Mesothelial cell of epicardium (in vitro differentiated cells): ENCODE results near the gene GPR146. TPM values are rescaled to one million over a fixed set of nuclear protein-coding genes. Genes with fewer than 3 reads are reported as not detected.

Experiments used
- DNase-seq, 2 experiments: peaks; one replicate each; pipeline ENCODE4 v3.0.0; 2021; ENCODE audit warnings: low spot score in 2 of 2; ENCODE audit not compliant: unreplicated experiment in 2 of 2
- H3K27ac Mint-ChIP-seq: 2 replicates; pipeline ENCODE4 v1.8.0; 2021; ENCODE audit warnings: mixed read lengths
- H3K27me3 Mint-ChIP-seq: 2 replicates; pipeline ENCODE4 v1.8.0; 2021; ENCODE audit warnings: low read depth, mixed read lengths
- H3K36me3 Mint-ChIP-seq: 2 replicates; pipeline ENCODE4 v1.8.0; 2021; ENCODE audit warnings: mixed read lengths
- H3K4me1 Mint-ChIP-seq: 2 replicates; pipeline ENCODE4 v1.8.0; 2021; ENCODE audit warnings: mixed read lengths
- H3K4me3 Mint-ChIP-seq: 2 replicates; pipeline ENCODE4 v1.8.0; 2021; ENCODE audit warnings: mild to moderate bottlenecking, moderate library complexity, mixed read lengths
- H3K9me3 Mint-ChIP-seq: 2 replicates; pipeline ENCODE4 v1.8.0; 2021; ENCODE audit warnings: mixed read lengths
- CTCF ChIP-seq: fragments of 200-600 bp; sonication (generic); IDR thresholded peaks from one replicate; pipeline ENCODE4 v1.5.0; 2021; ENCODE audit warnings: antibody characterized with exemption; ENCODE audit not compliant: unreplicated experiment
- total RNA-seq: library from RNA; stranded (reverse); gene quantifications from 3 replicates; pipeline ENCODE4 v1.2.1, GENCODE V29; 2021

GPR146 gene
- total RNA-seq, 1 donor from 2014 or later, result 1.0 TPM

DNA sequence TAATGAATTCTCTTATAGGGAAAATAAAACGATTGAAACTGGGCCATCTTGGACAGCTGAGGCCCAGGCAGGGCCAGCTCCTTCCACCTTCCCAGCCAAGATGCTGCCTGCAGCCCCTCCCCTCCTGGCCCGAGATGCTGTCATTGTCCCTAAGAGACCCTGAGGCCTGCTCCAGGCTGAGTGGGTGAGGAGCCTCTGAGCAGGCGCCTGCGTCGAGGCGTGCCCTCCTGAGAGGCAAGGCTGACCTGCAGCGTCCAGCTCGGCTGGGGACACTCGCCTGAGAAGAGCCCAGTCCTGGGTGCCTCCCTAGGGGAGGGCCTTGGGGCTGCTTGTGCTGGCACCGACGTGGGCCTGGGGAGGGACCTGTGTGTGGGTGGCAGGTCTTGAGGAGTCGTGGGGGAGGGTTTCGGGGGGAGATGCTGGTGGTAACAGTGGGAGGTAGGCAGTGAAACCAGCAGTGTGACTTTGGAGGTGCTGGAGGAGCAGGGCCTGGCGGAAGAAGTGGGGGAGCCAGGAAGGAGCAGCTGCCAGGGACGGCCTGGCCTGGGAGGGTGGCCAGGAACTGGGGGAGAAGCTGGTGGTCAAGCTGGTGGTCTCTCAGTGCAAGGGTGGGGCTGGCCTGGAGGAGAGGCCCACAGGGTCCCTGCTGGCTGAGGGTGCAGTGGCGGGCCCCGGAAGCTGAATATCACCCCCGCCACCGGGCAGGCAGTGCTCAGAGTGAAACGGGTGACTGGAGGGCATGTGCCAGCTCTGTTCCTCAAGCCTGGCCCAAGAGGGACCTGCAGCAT is 7.9 kb downstream of the GPR146 start:
- H3K27ac Mint-ChIP-seq, result no peak overlapping the region
- H3K9me3 Mint-ChIP-seq, result no peaks in the 10 kb centered on the region
- no peak for DNase-seq
- peaks cover 2% of the 10 kb centered on the region for H3K4me1 Mint-ChIP-seq
- H3K36me3 Mint-ChIP-seq, result no peaks in the 10 kb centered on the region
- TF ChIP-seq CTCF, result no peak
- no peak overlapping the region for H3K4me3 Mint-ChIP-seq
- H3K27me3 Mint-ChIP-seq, result no peaks in the 10 kb centered on the region

GRCh38 chr7:1053002-1053411 is 8.7 kb downstream of the GPR146 start:
- Mint-ChIP-seq H3K9me3 (no peaks in the 10 kb centered on the region), H3K4me3 (no peak overlapping the region), H3K4me1 (no peaks in the 10 kb centered on the region), H3K27me3 (no peaks in the 10 kb centered on the region), H3K36me3 (no peaks in the 10 kb centered on the region), H3K27ac (no peak overlapping the region)
- no peak for TF ChIP-seq CTCF
- no peak for DNase-seq

GRCh38 chr7:1053816-1054370 is 9.5 kb downstream of the GPR146 start:
- no peak overlapping the region for H3K4me3 Mint-ChIP-seq

DNA sequence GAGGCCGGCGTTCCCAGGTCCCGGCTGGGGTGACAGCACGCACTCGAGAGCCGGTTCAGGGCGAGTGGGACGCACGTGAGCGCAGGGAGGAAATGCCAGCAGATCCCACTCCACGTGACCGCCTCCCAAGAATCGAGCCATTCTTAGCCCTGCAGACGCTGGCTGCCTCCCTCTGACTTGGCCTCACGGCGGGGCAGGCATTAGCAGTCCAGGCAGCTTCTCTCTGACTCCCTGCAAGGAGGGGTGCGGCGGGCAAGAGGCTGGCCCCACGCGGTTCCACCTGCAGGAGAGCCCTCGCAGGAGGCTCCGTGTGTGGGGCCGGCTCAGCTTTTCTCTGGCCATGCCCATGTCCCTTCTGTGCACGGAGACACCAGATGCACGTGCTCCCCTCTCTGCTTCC is 10.1 kb downstream of the GPR146 start:
- Mint-ChIP-seq H3K4me3 (no peak overlapping the region), H3K4me1 (no peaks in the 10 kb centered on the region), H3K27ac (no peak overlapping the region), H3K36me3 (peaks cover 3% of the 10 kb centered on the region), H3K27me3 (no peaks in the 10 kb centered on the region), H3K9me3 (no peaks in the 10 kb centered on the region)
- no peak for DNase-seq
- TF ChIP-seq CTCF, result no peak

More at GRCh38 chr7:1053816-1054370, 9.5 kb downstream of the GPR146 start:
- DNase-seq, result no peak
- H3K27ac Mint-ChIP-seq, result no peak overlapping the region
- no peak for TF ChIP-seq CTCF
- no peaks in the 10 kb centered on the region for H3K27me3 Mint-ChIP-seq
- peaks cover 3% of the 10 kb centered on the region for H3K36me3 Mint-ChIP-seq
- H3K4me1 Mint-ChIP-seq, result no peaks in the 10 kb centered on the region
- no peaks in the 10 kb centered on the region for H3K9me3 Mint-ChIP-seq

DNA sequence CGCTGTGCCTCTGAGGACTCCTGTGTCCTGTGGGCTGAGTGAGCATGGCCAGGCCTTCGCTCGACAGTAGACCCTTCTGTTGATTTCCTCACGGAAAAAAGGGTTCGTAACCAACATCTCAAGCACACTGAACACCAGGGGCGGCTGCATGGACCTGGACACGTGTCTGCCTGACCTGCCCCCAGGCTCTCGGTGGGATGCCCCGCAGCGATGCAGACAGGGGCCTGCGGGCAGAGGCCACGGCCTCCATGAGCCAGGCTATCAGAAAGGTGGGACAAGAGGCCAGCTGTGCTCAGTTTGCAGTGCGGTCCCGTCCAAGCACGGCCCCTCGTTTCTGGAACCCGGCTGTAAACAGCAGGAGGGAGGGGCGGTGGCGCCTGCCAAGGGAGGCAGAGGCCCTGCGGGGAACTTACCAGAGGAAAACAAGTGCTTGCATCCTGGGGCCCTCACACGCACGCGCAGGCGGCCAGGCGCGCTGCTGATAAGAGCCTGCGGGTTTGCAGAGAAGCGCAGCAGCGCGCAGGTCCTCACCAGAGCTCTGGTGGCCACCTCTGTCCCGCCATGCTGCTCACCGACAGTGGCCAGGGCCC is 10.6 kb downstream of the GPR146 start:
- Mint-ChIP-seq H3K27ac (no peak overlapping the region), H3K4me1 (peaks cover under 1% of the 10 kb centered on the region), H3K9me3 (no peaks in the 10 kb centered on the region), H3K4me3 (no peak overlapping the region), H3K27me3 (no peaks in the 10 kb centered on the region), H3K36me3 (peaks cover 3% of the 10 kb centered on the region)
- TF ChIP-seq CTCF, result no peak
- DNase-seq, result no peak
